Measurements from ENCODE around the gene ACTL6B.

Gene ACTL6B

DNA sequence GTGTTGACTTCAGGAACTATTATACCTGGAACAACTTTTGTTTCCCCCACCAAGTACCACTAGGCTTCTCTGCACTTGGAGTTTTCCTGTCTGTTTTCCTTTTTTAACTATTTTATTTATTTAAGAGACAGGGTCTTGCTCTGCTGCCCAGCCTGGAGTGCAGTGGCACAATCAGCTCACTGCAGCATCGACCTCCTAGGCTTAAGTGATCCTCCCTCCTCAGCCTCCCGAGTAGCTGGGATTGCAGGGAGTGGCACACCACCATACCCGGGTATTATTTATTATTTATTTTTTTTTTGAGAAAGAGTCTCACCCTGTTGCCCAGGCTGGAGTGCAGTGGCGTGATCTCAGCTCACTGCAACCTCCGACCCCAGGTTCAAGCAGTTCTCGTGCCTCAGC is 39.9 kb upstream of the ACTL6B start:
- Histone ChIP-seq H3K4me1 (ENCODE audit: control insufficient read depth, insufficient read depth, low read depth, low read length) (peaks cover 15% of the 10 kb centered on the region), H3K9ac (ENCODE audit: low read length) (no peak overlapping the region), H2BK5ac (ENCODE audit: low read depth, low read length, poor library complexity, severe bottlenecking) (no peak overlapping the region), H3K4ac (ENCODE audit: low read depth in 1 of 2, low read length in 2 of 2) (no peak overlapping the region), H3K36me3 (ENCODE audit: control insufficient read depth in 1 of 2, insufficient read depth in 2 of 2, low read depth in 1 of 2, low read length in 2 of 2) (peaks cover 0 to 1% of the 10 kb centered on the region in 2 experiments), H2AK5ac (ENCODE audit: low read length, severe bottlenecking) (no peak overlapping the region), H4K91ac (ENCODE audit: low read length) (no peak overlapping the region), H4K8ac (ENCODE audit: low read length) (no peak overlapping the region), H3K9me3 (ENCODE audit: control insufficient read depth, low read length) (no peaks in the 10 kb centered on the region), H3K18ac (ENCODE audit: low read depth in 1 of 2, low read length in 2 of 2) (no peak overlapping the region), H3K14ac (ENCODE audit: low read length in 2 of 2) (no peak overlapping the region), H3K27me3 (ENCODE audit: control insufficient read depth in 1 of 2, insufficient read depth in 1 of 2, low read length in 2 of 2) (peaks cover 10 to 16% of the 10 kb centered on the region in 2 experiments), H2AFZ (ENCODE audit: low read depth, low read length) (no peak overlapping the region), H2BK12ac (ENCODE audit: low read length in 2 of 2) (no peak overlapping the region), H2BK120ac (ENCODE audit: low read depth, low read length) (no peak overlapping the region), H3K4me3 (ENCODE audit: insufficient read depth in 1 of 2, low read depth in 1 of 2, low read length in 2 of 2) (no peak overlapping the region), H3K4me2 (ENCODE audit: low read length, poor library complexity, severe bottlenecking) (no peak overlapping the region), H3K27ac (ENCODE audit: low read length, poor library complexity, severe bottlenecking) (no peak overlapping the region), H3K23ac (ENCODE audit: low read length in 2 of 2) (no peak overlapping the region), H3K79me1 (replicated peaks; ENCODE audit: low read length, poor library complexity, severe bottlenecking) (peaks cover 3% of the 10 kb centered on the region), H2BK15ac (ENCODE audit: low read depth, poor library complexity, severe bottlenecking) (no peak overlapping the region)
- DNase-seq, result no peak
- 83% methylated on average over 4 of the region's 6 CpGs for WGBS

DNA sequence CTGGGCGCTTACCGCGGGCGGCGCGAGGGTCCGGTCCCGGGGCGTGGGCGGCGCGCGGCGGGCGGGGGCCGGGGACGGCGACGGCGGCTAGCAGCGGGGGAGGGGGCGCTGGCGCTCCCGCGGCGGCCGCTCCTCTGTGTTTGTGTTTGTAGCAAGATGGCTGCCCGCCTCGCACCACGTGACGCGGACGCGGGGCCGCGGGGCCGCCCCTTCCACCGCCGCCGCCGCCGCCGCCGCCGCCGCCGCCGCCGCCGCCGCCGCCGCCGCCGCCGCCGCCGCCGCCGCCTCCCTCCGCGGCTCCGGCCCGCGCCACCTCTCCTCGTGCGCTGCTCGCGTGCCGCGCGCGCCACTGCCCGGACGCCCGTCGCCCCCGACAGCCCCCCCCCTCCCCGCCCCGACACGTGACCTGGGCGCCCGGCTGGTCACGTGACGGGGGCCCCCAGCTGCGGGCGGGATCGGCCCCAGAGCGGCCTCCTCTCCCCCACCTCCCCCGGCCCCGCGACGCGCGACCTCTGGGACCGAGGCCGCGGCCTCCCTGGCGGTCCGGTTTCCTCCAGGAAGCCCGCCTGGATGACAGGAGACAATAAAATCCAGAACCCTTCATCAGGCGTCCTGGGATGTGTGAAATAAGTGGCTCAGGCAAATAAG is 38.0 kb upstream of the ACTL6B start, which contains the start of gene GIGYF1:
Gene GIGYF1 (minus strand): TSS at position 153 of the 648 bp plus-strand sequence. CDS start 6,012 bp downstream, outside the sequence.
- WGBS, result 0% methylated on average over 20 of the region's 102 CpGs
- H3K4ac ChIP-seq (ENCODE audit: low read depth in 1 of 2, low read length in 2 of 2), result peak within 1 kb of the TSS in 1 of 2 experiments; percentile 98
- no peak within 1 kb of the TSS for H2AFZ ChIP-seq (ENCODE audit: low read depth, low read length)

DNA sequence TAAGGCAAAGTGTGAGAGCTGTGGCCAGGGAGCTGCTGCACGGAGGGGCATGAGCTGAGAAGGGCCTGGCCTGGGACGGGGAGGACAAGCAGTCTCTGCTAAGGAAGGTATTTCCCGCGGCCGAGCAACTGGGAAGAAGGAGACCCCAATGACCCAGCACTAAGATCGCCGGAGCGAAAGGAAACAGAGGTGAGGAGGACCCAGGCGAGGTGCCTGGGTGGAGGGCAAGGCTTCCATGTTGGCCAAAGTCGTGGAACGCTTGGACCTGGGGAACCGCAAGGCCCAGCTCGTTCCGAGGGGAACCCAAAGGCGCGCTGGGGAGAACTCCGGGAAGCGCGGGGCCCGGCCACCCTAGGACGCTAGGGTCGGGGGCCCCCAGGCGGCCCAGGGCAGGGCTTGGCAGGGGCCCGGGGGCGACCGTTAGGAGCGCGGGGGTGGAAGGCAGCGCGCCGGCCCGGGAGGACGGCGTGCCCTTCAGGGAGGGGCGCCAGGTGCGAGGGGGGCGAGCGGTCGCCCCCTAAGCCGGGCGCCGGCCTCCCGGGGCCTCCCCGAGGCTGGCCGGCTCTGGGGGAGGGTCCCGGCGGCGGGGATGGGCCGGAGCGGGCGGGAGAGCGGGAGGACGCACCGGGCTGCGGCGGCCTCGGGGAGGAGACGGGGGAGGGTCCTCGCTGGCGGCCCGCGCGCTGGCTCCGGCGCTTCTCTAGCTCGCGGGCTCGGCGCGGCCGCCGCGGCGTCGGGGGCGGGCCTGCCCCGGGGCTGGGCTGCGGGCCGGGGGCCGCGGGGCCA is 37.3 kb upstream of the ACTL6B start:
- Histone ChIP-seq H3K9me3 (ENCODE audit: control insufficient read depth, low read length) (no peaks in the 10 kb centered on the region), H4K91ac (ENCODE audit: low read length) (peak overlapping the region; percentile 40), H2BK120ac (ENCODE audit: low read depth, low read length) (peak overlapping the region; percentile 84), H3K4me1 (ENCODE audit: control insufficient read depth, insufficient read depth, low read depth, low read length) (peaks cover 23% of the 10 kb centered on the region), H2AFZ (ENCODE audit: low read depth, low read length) (no peak overlapping the region), H4K8ac (ENCODE audit: low read length) (no peak overlapping the region), H2BK15ac (ENCODE audit: low read depth, poor library complexity, severe bottlenecking) (peak overlapping the region; percentile 92), H2BK5ac (ENCODE audit: low read depth, low read length, poor library complexity, severe bottlenecking) (no peak overlapping the region), H2BK12ac (ENCODE audit: low read length in 2 of 2) (peak overlapping the region in 1 of 2 experiments; percentile 52), H3K79me1 (replicated peaks; ENCODE audit: low read length, poor library complexity, severe bottlenecking) (peaks cover 20% of the 10 kb centered on the region), H2AK5ac (ENCODE audit: low read length, severe bottlenecking) (no peak overlapping the region), H3K9ac (ENCODE audit: low read length) (peak overlapping the region; percentile 91), H3K27ac (ENCODE audit: low read length, poor library complexity, severe bottlenecking) (no peak overlapping the region), H3K27me3 (ENCODE audit: control insufficient read depth in 1 of 2, insufficient read depth in 1 of 2, low read length in 2 of 2) (no peaks in the 10 kb centered on the region), H3K14ac (ENCODE audit: low read length in 2 of 2) (peak overlapping the region; percentile 68 to 72), H3K18ac (ENCODE audit: low read depth in 1 of 2, low read length in 2 of 2) (peak overlapping the region; percentile 87 to 92), H3K4ac (ENCODE audit: low read depth in 1 of 2, low read length in 2 of 2) (peak overlapping the region in 1 of 2 experiments; percentile 98), H3K4me3 (ENCODE audit: insufficient read depth in 1 of 2, low read depth in 1 of 2, low read length in 2 of 2) (peak overlapping the region; percentile 89 to 95), H3K36me3 (ENCODE audit: control insufficient read depth in 1 of 2, insufficient read depth in 2 of 2, low read depth in 1 of 2, low read length in 2 of 2) (peaks cover 9 to 18% of the 10 kb centered on the region in 2 experiments), H3K23ac (ENCODE audit: low read length in 2 of 2) (peak overlapping the region in 1 of 2 experiments; percentile 35), H3K4me2 (ENCODE audit: low read length, poor library complexity, severe bottlenecking) (peak overlapping the region; percentile 85)
- 2% methylated on average over 52 of the region's 81 CpGs for WGBS
- no peak for DNase-seq

More for the DNA sequence above, 38.0 kb upstream of the ACTL6B start, which contains the start of gene GIGYF1:
- Histone ChIP-seq H2BK15ac (ENCODE audit: low read depth, poor library complexity, severe bottlenecking) (peak within 1 kb of the TSS; percentile 92), H3K36me3 (ENCODE audit: control insufficient read depth in 1 of 2, insufficient read depth in 2 of 2, low read depth in 1 of 2, low read length in 2 of 2) (peaks cover 2 to 12% of the 10 kb centered on the region in 2 experiments), H2BK12ac (ENCODE audit: low read length in 2 of 2) (peak within 1 kb of the TSS in 1 of 2 experiments; percentile 52), H3K27ac (ENCODE audit: low read length, poor library complexity, severe bottlenecking) (no peak within 1 kb of the TSS), H3K4me1 (ENCODE audit: control insufficient read depth, insufficient read depth, low read depth, low read length) (peaks cover 23% of the 10 kb centered on the region), H2AK5ac (ENCODE audit: low read length, severe bottlenecking) (no peak within 1 kb of the TSS), H3K9me3 (ENCODE audit: control insufficient read depth, low read length) (no peaks in the 10 kb centered on the region), H4K91ac (ENCODE audit: low read length) (peak within 1 kb of the TSS; percentile 82), H2BK5ac (ENCODE audit: low read depth, low read length, poor library complexity, severe bottlenecking) (no peak within 1 kb of the TSS), H3K4me3 (ENCODE audit: insufficient read depth in 1 of 2, low read depth in 1 of 2, low read length in 2 of 2) (peak within 1 kb of the TSS; percentile 89 to 95), H3K27me3 (ENCODE audit: control insufficient read depth in 1 of 2, insufficient read depth in 1 of 2, low read length in 2 of 2) (peaks cover 3 to 5% of the 10 kb centered on the region in 2 experiments), H3K4me2 (ENCODE audit: low read length, poor library complexity, severe bottlenecking) (peak within 1 kb of the TSS; percentile 85), H3K23ac (ENCODE audit: low read length in 2 of 2) (peak within 1 kb of the TSS in 1 of 2 experiments; percentile 35), H3K79me1 (replicated peaks; ENCODE audit: low read length, poor library complexity, severe bottlenecking) (peaks cover 15% of the 10 kb centered on the region), H3K9ac (ENCODE audit: low read length) (peak within 1 kb of the TSS; percentile 91), H2BK120ac (ENCODE audit: low read depth, low read length) (peak within 1 kb of the TSS; percentile 89), H4K8ac (ENCODE audit: low read length) (peak within 1 kb of the TSS; percentile 71), H3K18ac (ENCODE audit: low read depth in 1 of 2, low read length in 2 of 2) (peak within 1 kb of the TSS; percentile 87 to 92), H3K14ac (ENCODE audit: low read length in 2 of 2) (peak within 1 kb of the TSS; percentile 68 to 72)
- peak; percentile 71 for DNase-seq

DNA sequence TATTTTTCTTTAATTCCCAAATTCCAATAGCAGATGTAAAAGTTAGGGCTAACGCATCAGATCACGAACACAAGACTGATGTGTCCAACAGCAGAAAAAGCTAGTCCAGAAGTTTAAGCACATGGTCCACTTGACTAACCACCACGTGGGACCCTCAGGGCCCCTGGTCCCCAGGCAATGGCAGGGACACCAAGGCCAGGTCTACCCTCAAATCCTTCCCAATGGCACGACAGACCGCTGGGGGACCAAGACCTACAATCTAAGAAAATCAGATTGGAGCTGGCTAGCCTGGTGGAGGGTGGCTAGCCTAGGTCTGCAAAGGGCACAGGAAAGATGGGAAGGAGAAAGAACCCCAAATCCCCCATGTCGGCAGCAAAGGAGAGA is 36.3 kb upstream of the ACTL6B start:
- Histone ChIP-seq H4K8ac (ENCODE audit: low read length) (no peak overlapping the region), H3K9ac (ENCODE audit: low read length) (peak overlapping the region; percentile 91), H2BK12ac (ENCODE audit: low read length in 2 of 2) (no peak overlapping the region), H4K91ac (ENCODE audit: low read length) (no peak overlapping the region), H2BK5ac (ENCODE audit: low read depth, low read length, poor library complexity, severe bottlenecking) (no peak overlapping the region), H2AFZ (ENCODE audit: low read depth, low read length) (no peak overlapping the region), H3K14ac (ENCODE audit: low read length in 2 of 2) (no peak overlapping the region), H3K79me1 (replicated peaks; ENCODE audit: low read length, poor library complexity, severe bottlenecking) (peaks cover 28% of the 10 kb centered on the region), H3K36me3 (ENCODE audit: control insufficient read depth in 1 of 2, insufficient read depth in 2 of 2, low read depth in 1 of 2, low read length in 2 of 2) (peaks cover 16 to 27% of the 10 kb centered on the region in 2 experiments), H3K4me3 (ENCODE audit: insufficient read depth in 1 of 2, low read depth in 1 of 2, low read length in 2 of 2) (peak overlapping the region in 1 of 2 experiments; percentile 95), H3K23ac (ENCODE audit: low read length in 2 of 2) (no peak overlapping the region), H3K27me3 (ENCODE audit: control insufficient read depth in 1 of 2, insufficient read depth in 1 of 2, low read length in 2 of 2) (no peaks in the 10 kb centered on the region), H3K27ac (ENCODE audit: low read length, poor library complexity, severe bottlenecking) (no peak overlapping the region), H3K18ac (ENCODE audit: low read depth in 1 of 2, low read length in 2 of 2) (no peak overlapping the region), H3K9me3 (ENCODE audit: control insufficient read depth, low read length) (no peaks in the 10 kb centered on the region), H3K4me1 (ENCODE audit: control insufficient read depth, insufficient read depth, low read depth, low read length) (peaks cover 28% of the 10 kb centered on the region), H2AK5ac (ENCODE audit: low read length, severe bottlenecking) (no peak overlapping the region), H3K4ac (ENCODE audit: low read depth in 1 of 2, low read length in 2 of 2) (no peak overlapping the region), H2BK120ac (ENCODE audit: low read depth, low read length) (no peak overlapping the region), H2BK15ac (ENCODE audit: low read depth, poor library complexity, severe bottlenecking) (no peak overlapping the region), H3K4me2 (ENCODE audit: low read length, poor library complexity, severe bottlenecking) (peak overlapping the region; percentile 85)
- no peak for DNase-seq
- WGBS, result 61% methylated on average over 6 of the region's 6 CpGs
